ENCODE measurements around the gene GAST.

Gene GAST, protein sequence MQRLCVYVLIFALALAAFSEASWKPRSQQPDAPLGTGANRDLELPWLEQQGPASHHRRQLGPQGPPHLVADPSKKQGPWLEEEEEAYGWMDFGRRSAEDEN

DNA sequence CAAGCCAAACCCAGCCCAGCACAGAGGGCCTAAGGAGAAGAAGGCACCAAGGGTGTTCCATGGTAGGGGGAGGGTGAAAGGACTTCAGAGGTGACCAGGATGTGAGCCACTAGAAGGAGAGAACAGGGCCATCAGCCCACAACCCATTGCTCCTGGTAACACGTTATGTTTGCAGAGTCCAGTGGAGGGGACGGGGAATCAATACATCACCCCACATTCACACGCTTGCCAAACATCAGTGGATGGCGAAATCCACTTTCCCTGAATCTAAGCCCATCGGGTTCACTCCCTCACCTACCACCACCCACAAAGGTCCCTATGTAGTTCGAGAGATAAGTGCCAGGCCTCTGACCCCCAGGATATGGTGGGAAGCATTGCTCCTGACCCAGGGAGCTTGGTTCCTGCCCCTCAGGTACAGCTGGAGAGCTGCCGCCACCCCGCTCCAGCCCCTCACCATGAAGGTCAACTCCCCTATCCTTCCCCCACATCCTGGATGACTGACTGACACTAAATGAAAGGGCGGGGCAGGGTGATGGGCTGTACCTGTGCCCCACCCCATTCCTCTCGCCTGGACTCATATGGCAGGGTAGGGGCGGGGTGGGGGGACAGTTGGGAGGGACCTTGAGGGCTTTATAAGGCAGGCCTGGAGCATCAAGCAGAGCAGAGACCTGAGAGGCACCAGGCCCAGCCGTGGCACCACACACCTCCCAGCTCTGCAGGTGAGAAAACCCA, at the start of gene GAST:
Gene GAST, plus strand, starts transcription at position 663 of the 732 bp plus-strand sequence. CDS start 3,106 bp downstream, outside the sequence.
- no peaks in the 10 kb centered on the region for H3K9me2 ChIP-seq (replicated peaks; ENCODE audit: insufficient read depth, low read length)
- H4K20me1 ChIP-seq (ENCODE audit: low read depth, low read length), result no peaks in the 10 kb centered on the region
- no peak within 1 kb of the TSS for H3K9ac ChIP-seq (ENCODE audit: low read length)
- no peak within 1 kb of the TSS for H3K4me3 ChIP-seq (ENCODE audit: insufficient read depth, low read length, poor library complexity, severe bottlenecking)
- H2AFZ ChIP-seq (ENCODE audit: low read depth, low read length, severe bottlenecking), result no peak within 1 kb of the TSS
- no peak within 1 kb of the TSS for H3K27ac ChIP-seq (ENCODE audit: low read depth, low read length)
- TF ChIP-seq, protein P1, sequence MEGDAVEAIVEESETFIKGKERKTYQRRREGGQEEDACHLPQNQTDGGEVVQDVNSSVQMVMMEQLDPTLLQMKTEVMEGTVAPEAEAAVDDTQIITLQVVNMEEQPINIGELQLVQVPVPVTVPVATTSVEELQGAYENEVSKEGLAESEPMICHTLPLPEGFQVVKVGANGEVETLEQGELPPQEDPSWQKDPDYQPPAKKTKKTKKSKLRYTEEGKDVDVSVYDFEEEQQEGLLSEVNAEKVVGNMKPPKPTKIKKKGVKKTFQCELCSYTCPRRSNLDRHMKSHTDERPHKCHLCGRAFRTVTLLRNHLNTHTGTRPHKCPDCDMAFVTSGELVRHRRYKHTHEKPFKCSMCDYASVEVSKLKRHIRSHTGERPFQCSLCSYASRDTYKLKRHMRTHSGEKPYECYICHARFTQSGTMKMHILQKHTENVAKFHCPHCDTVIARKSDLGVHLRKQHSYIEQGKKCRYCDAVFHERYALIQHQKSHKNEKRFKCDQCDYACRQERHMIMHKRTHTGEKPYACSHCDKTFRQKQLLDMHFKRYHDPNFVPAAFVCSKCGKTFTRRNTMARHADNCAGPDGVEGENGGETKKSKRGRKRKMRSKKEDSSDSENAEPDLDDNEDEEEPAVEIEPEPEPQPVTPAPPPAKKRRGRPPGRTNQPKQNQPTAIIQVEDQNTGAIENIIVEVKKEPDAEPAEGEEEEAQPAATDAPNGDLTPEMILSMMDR (IDR thresholded peaks at IDR 0.05; ENCODE audit: insufficient read depth, low read length, poor library complexity, severe bottlenecking), result no peak
- TF ChIP-seq EZH2phosphoT487 (conservative IDR thresholded peaks at IDR 0.05; ENCODE audit: low read length), result no peak
- no peaks in the 10 kb centered on the region for H3F3A ChIP-seq (ENCODE audit: insufficient read depth)
- H3K9me3 ChIP-seq (ENCODE audit: insufficient read depth, low read length), result no peaks in the 10 kb centered on the region
- H3K27me3 ChIP-seq (ENCODE audit: low read length), result no peaks in the 10 kb centered on the region
- H3K36me3 ChIP-seq (ENCODE audit: low read length), result no peaks in the 10 kb centered on the region
- no peak within 1 kb of the TSS for H3K4me2 ChIP-seq (ENCODE audit: low read depth, low read length, poor library complexity, severe bottlenecking)
- H3K79me2 ChIP-seq (ENCODE audit: insufficient read depth, low read length), result no peaks in the 10 kb centered on the region

DNA sequence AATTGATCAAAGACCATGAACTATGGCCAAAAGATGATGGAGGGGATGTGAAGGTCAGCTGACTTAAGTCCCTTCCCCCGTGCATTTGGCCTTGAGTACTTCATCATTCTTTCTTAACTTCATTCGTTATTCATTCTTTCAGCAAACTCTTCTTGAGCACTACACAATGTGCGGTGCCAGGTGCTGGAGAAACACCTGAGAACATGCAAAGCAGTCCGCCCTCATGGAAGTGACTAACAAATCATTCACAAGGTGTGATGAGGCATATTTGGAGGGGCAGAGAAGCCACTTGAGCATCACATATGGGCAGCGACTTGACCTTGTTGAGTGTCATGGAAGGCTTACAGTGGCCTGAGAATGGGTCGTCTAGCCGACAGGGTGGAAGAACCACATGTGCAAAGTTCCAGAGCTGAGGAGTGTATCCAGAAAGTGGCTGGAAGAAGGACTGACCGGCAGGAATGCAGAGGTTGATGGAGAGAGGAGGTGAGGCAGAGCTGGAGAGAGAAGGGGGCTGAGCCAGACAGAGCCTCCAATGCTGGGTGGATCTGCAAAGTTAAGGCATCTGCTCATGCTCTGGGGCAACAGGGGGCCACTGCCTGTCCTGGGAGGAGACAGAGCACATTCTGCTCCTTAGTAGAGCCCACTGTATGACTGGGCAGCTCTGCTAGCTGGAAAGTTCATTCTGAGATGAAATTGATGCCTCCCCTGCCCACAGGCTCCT, 48.5 kb upstream of the GAST start:
- Histone ChIP-seq H3K4me2 (ENCODE audit: low read depth, low read length, poor library complexity, severe bottlenecking) (no peak overlapping the region), H4K20me1 (ENCODE audit: low read depth, low read length) (no peaks in the 10 kb centered on the region), H3K9me3 (ENCODE audit: insufficient read depth, low read length) (no peaks in the 10 kb centered on the region), H3K4me3 (ENCODE audit: insufficient read depth, low read length, poor library complexity, severe bottlenecking) (no peak overlapping the region), H3K79me2 (ENCODE audit: insufficient read depth, low read length) (no peaks in the 10 kb centered on the region), H3K27me3 (ENCODE audit: low read length) (no peaks in the 10 kb centered on the region), H3F3A (ENCODE audit: insufficient read depth) (peaks cover 6% of the 10 kb centered on the region), H3K9me2 (replicated peaks; ENCODE audit: insufficient read depth, low read length) (no peaks in the 10 kb centered on the region), H2AFZ (ENCODE audit: low read depth, low read length, severe bottlenecking) (no peak overlapping the region), H3K27ac (ENCODE audit: low read depth, low read length) (no peak overlapping the region), H3K9ac (ENCODE audit: low read length) (no peak overlapping the region), H3K36me3 (ENCODE audit: low read length) (no peaks in the 10 kb centered on the region)
- TF ChIP-seq EZH2phosphoT487 (conservative IDR thresholded peaks at IDR 0.05; ENCODE audit: low read length), result no peak
- TF ChIP-seq, protein P1 (IDR thresholded peaks at IDR 0.05; ENCODE audit: insufficient read depth, low read length, poor library complexity, severe bottlenecking), result no peak

DNA sequence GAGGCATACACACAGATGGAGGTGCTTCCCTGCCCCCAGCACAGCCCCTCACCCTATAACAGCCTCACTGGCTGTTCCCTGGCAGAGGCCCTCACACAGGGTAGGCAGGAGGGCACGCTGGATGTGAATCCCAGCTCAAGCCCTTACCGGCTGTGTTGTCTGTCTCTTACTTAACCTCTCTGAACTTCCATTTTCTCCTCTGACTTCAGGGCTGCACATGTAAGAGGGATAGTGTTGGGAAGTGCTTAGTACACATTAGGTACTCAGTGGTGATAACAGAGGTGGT, 48.0 kb upstream of the GAST start:
- Histone ChIP-seq H2AFZ (ENCODE audit: low read depth, low read length, severe bottlenecking) (no peak overlapping the region), H3K27me3 (ENCODE audit: low read length) (no peaks in the 10 kb centered on the region), H3K36me3 (ENCODE audit: low read length) (no peaks in the 10 kb centered on the region), H3K4me2 (ENCODE audit: low read depth, low read length, poor library complexity, severe bottlenecking) (no peak overlapping the region), H4K20me1 (ENCODE audit: low read depth, low read length) (no peaks in the 10 kb centered on the region), H3K27ac (ENCODE audit: low read depth, low read length) (no peak overlapping the region), H3K9me2 (replicated peaks; ENCODE audit: insufficient read depth, low read length) (no peaks in the 10 kb centered on the region), H3K9me3 (ENCODE audit: insufficient read depth, low read length) (no peaks in the 10 kb centered on the region), H3F3A (ENCODE audit: insufficient read depth) (peaks cover 6% of the 10 kb centered on the region), H3K9ac (ENCODE audit: low read length) (no peak overlapping the region), H3K79me2 (ENCODE audit: insufficient read depth, low read length) (no peaks in the 10 kb centered on the region), H3K4me3 (ENCODE audit: insufficient read depth, low read length, poor library complexity, severe bottlenecking) (no peak overlapping the region)
- TF ChIP-seq EZH2phosphoT487 (conservative IDR thresholded peaks at IDR 0.05; ENCODE audit: low read length), result no peak
- TF ChIP-seq, protein P1 (IDR thresholded peaks at IDR 0.05; ENCODE audit: insufficient read depth, low read length, poor library complexity, severe bottlenecking), result no peak
